HCT116 (cell line): ENCODE measurements around the gene MAMSTR. TPM values are rescaled to one million over a fixed set of nuclear protein-coding genes. Genes with fewer than 3 reads are reported as not detected.

Source experiments
- ATAC-seq: fragments of 200-7000 bp; cut with Tn5 transposase; 2 replicates; pipeline ENCODE4 v1.9.1; 2020; ENCODE audit warnings: mild to moderate bottlenecking, moderate library complexity
- BruUV-seq: library from RNA; stranded (reverse); fragments of 400-500 nt; replicated peaks from 2 replicates; lab custom pipeline; 2021; lab: Mats Ljungman, UMichigan
- CTCF ChIA-PET: fragments of 300-600 bp; sonication (Branson Sonifier 250); formaldehyde crosslinking; loops from one replicate; lab custom pipeline; 2021; ENCODE audit warnings: antibody characterized with exemption; lab: Charles Lee
- POLR2A ChIA-PET: fragments of 300-600, 350-600 bp; sonication (Branson Sonifier 250); formaldehyde crosslinking; loops from one replicate; lab custom pipeline; 2021; ENCODE audit warnings: antibody characterized with exemption; lab: Charles Lee
- RAD21 ChIA-PET, 2 experiments: fragments of 300-600 bp; sonication (Branson Sonifier 250); formaldehyde crosslinking; loops; one replicate each; lab custom pipeline; 2023; ENCODE audit warnings: low total read pairs in 2 of 2; ENCODE audit not compliant: uncharacterized antibody in 2 of 2, unreplicated experiment in 2 of 2, low non-redundant PET in 1 of 2; lab: Charles Lee
- DNase-seq: peaks from one replicate; pipeline ENCODE4 v3.0.0-alpha.2; 2010; ENCODE audit warnings: low read depth, low spot score
- H2AFZ ChIP-seq: fragments of 200-600 bp; shearing (Covaris generic), sonication (generic); 2 replicates; pipeline ENCODE4 v1.6.1; 2017; ENCODE audit warnings: low read depth, mixed run types, mixed read lengths, antibody characterized with exemption, low read length; ENCODE audit not compliant: poor library complexity, severe bottlenecking
- H3K27ac ChIP-seq: 2 replicates; pipeline ENCODE4 v1.5.1; 2012; ENCODE audit warnings: low read depth, low read length
- H3K27me3 ChIP-seq: fragments of 200-600 bp; sonication (generic); 2 replicates; pipeline ENCODE4 v1.6.1; 2016; ENCODE audit warnings: mixed run types, low read length, mixed read lengths; ENCODE audit not compliant: insufficient read depth
- H3K36me3 ChIP-seq, 2 experiments: fragments of 200-500 bp in 1 of 2; fragments of 200-600 bp in 1 of 2; sonication (Bioruptor generic) in 1 of 2; sonication (generic) in 1 of 2; 2 replicates each; pipeline versions ENCODE4 v1.5.1 to v1.6.1; 2014 to 2016; ENCODE audit warnings: low read length in 2 of 2, inconsistent platforms in 1 of 2, mixed read lengths in 1 of 2, mixed run types in 1 of 2; ENCODE audit not compliant: insufficient read depth in 2 of 2, control insufficient read depth in 1 of 2
- H3K4me1 ChIP-seq, 2 experiments: fragments of 200-600 bp in 1 of 2; sonication (generic) in 1 of 2; 2 replicates each; pipeline versions ENCODE4 v1.5.1 to v1.6.1; 2012 to 2017; ENCODE audit warnings: low read length in 2 of 2, inconsistent platforms in 1 of 2, mild to moderate bottlenecking in 1 of 2, mixed read lengths in 1 of 2, mixed run types in 1 of 2, moderate library complexity in 1 of 2; ENCODE audit not compliant: insufficient read depth in 2 of 2, control insufficient read depth in 1 of 2
- H3K4me2 ChIP-seq: fragments of 200-600 bp; sonication (generic); 2 replicates; pipeline ENCODE4 v1.6.1; 2017; ENCODE audit warnings: mixed run types, low read length, mixed read lengths
- H3K4me3 ChIP-seq, 2 experiments: fragments of 200-600 bp in 1 of 2; sonication (generic) in 1 of 2; replicated peaks in 1 of 2; 2 replicates each; pipeline ENCODE4 v1.5.1; 2011 to 2016; ENCODE audit warnings: low read length in 2 of 2, control low read depth in 1 of 2, low read depth in 1 of 2, mild to moderate bottlenecking in 1 of 2, mixed read lengths in 1 of 2, mixed run types in 1 of 2
- H3K79me2 ChIP-seq: fragments of 200-600 bp; sonication (generic); 2 replicates; pipeline ENCODE4 v1.6.1; 2017; ENCODE audit warnings: mild to moderate bottlenecking, mixed run types, low read length, moderate library complexity, mixed read lengths; ENCODE audit not compliant: insufficient read depth
- H3K9ac ChIP-seq: fragments of 200-600 bp; sonication (generic); 2 replicates; pipeline ENCODE4 v1.6.1; 2016; ENCODE audit warnings: low read length, mixed read lengths
- H3K9me2 ChIP-seq: fragments of 200-600 bp; sonication (generic), shearing (Covaris generic); 2 replicates; pipeline ENCODE4 v1.6.1; 2017; ENCODE audit warnings: mixed run types, mild to moderate bottlenecking, moderate library complexity; ENCODE audit not compliant: insufficient read depth
- H3K9me3 ChIP-seq, 2 experiments: fragments of 200-500 bp in 1 of 2; fragments of 200-600 bp in 1 of 2; sonication (Bioruptor generic) in 1 of 2; sonication (generic) in 1 of 2; 2 replicates each; pipeline ENCODE4 v1.6.1; 2014 to 2017; ENCODE audit warnings: low read length in 2 of 2, mixed read lengths in 2 of 2, inconsistent platforms in 1 of 2, low read depth in 1 of 2, mild to moderate bottlenecking in 1 of 2, mixed run types in 1 of 2, moderate library complexity in 1 of 2; ENCODE audit not compliant: control insufficient read depth in 1 of 2, insufficient read depth in 1 of 2
- H4K20me1 ChIP-seq: fragments of 200-600 bp; sonication (generic), shearing (Covaris generic); 2 replicates; pipeline ENCODE4 v1.6.1; 2017; ENCODE audit warnings: mixed run types, mild to moderate bottlenecking, moderate library complexity; ENCODE audit not compliant: insufficient read depth
- CEBPB ChIP-seq: IDR thresholded peaks from 2 replicates; pipeline ENCODE4 v1.6.1; 2012; ENCODE audit warnings: low read depth
- ELF1 ChIP-seq: IDR thresholded peaks from 2 replicates; pipeline ENCODE4 v1.6.1; 2012; ENCODE audit warnings: low read depth, borderline replicate concordance
- EZH2 ChIP-seq: fragments of 200-600 bp; sonication (generic); IDR thresholded peaks from 2 replicates; pipeline ENCODE4 v1.6.1; 2017; ENCODE audit warnings: antibody characterized with exemption, mixed run types
- EZH2phosphoT487 ChIP-seq: fragments of 200-600 bp; IDR thresholded peaks from 2 replicates; pipeline ENCODE4 v1.6.1; 2018; ENCODE audit warnings: antibody characterized with exemption, borderline replicate concordance
- FOSL1 ChIP-seq: IDR thresholded peaks from 2 replicates; pipeline ENCODE4 v1.6.1; 2012; ENCODE audit warnings: low read depth
- JUND ChIP-seq: IDR thresholded peaks from 2 replicates; pipeline ENCODE4 v1.6.1; 2012
- POLR2AphosphoS5 ChIP-seq: IDR thresholded peaks from 2 replicates; pipeline ENCODE4 v1.6.1; 2011; ENCODE audit warnings: mild to moderate bottlenecking, low read depth, low read length, moderate library complexity
- REST ChIP-seq: IDR thresholded peaks from 2 replicates; pipeline ENCODE4 v1.6.1; 2012; ENCODE audit warnings: low read depth
- SIN3A ChIP-seq: IDR thresholded peaks from 2 replicates; pipeline ENCODE4 v1.6.1; 2012; ENCODE audit warnings: low read depth
- SP1 ChIP-seq: IDR thresholded peaks from 2 replicates; pipeline ENCODE4 v1.6.1; 2012; ENCODE audit warnings: low read depth
- YY1 ChIP-seq: IDR thresholded peaks from 2 replicates; pipeline ENCODE4 v1.6.1; 2011; ENCODE audit warnings: low read length, low read depth, moderate library complexity, mild to moderate bottlenecking; ENCODE audit not compliant: insufficient replicate concordance; ENCODE audit errors: extremely low read depth
- intact Hi-C: fragments of 100-400 bp; cut with micrococcal nuclease; formaldehyde crosslinking; loops from 2 replicates; pipeline ENCODE4 v1.10.0; 2022
- total RNA-seq: library from RNA; stranded (reverse); gene quantifications from one replicate; pipeline ENCODE4 v1.2.1, GENCODE V29; 2021; ENCODE audit not compliant: unreplicated experiment

The MAMSTR gene
- total RNA-seq, 1 experiment from 2014 or later, result 1.3 TPM

DNA sequence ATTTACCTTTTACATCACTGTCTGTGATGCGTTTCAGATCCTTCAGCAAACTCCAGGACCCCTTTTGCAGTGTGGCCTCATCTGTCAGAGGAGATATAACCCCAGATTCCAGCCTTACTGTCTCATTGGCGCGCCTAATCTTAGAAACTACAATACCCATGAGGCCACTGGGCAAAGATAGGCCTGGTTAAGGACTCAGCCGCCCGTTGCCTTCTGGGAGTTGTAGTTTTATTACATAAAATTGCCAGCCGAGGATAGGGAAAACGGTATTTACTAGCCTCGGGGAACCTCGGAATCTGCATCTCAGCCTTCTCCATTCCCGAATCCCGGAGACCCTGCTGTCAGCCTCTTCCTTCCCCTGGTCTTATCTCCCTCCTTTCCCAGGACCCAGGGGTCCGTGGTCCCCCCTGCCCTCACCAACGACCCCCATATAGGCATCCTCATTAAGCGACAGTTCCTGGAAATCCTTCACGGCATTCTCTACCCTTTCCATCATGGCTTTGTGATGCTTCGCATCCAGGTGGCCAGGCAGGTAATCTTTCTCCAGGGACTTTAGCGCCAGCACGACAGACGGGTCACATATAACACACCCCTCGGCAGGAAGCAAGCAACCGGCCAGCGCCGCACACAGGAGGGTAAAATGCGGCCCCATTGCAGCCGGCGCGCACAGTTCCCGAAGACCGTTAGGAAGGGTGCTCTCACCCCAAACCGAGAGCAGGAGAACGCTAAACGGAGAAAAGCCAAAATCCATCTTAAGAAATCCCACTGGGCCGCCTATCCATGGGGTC, 25.9 kb upstream of the MAMSTR start:
- ChIA-PET POLR2A (no interaction called here), RAD21 (no interaction called here), CTCF (no interaction called here)
- BruUV-seq, result no TSS peak
- Histone ChIP-seq H3K79me2 (peaks cover 24% of the 10 kb centered on the region), H4K20me1 (no peaks in the 10 kb centered on the region), H3K27me3 (no peaks in the 10 kb centered on the region), H3K9me2 (no peaks in the 10 kb centered on the region), H3K9me3 (no peaks in the 10 kb centered on the region), H2AFZ (no peak overlapping the region), H3K4me1 (peaks cover 10 to 27% of the 10 kb centered on the region in 2 experiments; a peak in 3 of 4 replicates), H3K36me3 (peaks cover 14 to 19% of the 10 kb centered on the region in 2 experiments; a peak in 3 of 4 replicates), H3K27ac (no peak overlapping the region), H3K4me3 (no peak overlapping the region), H3K4me2 (no peak overlapping the region), H3K9ac (no peak overlapping the region)
- TF ChIP-seq POLR2AphosphoS5, result peak; percentile 27; the same call in 1 of the 2 replicates
- no peak for TF ChIP-seq REST
- ATAC-seq (peak; percentile 74), DNase-seq (no peak)
- intact Hi-C loops, result loop anchor here (5.0 kb wide), 1 partner anchor 33 kb away; no protein-coding TSS in a partner anchor

DNA sequence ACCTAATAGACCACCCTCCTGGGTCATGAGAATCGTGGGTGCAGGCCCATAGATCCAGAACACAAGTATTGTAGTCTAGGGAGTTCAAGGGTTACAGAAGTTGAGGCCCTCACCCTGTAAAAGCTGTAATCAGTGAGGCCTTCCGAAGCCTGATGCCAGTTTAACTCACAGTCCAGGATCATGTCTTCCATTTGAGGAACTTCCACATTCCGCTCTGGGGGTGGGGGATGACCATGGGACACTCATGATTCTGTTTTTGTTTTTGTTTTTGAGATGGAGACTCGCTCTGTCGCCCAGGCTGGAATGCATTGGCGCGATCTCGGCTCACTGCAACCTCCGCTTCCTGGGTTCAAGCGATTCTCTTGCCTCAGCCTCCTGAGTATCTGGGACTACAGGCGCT, 22.6 kb upstream of the MAMSTR start:
- Histone ChIP-seq H3K9ac (no peak overlapping the region), H3K9me2 (no peaks in the 10 kb centered on the region), H3K4me2 (peak overlapping the region; percentile 42), H3K4me3 (no peak overlapping the region), H3K79me2 (no peaks in the 10 kb centered on the region), H3K4me1 (peaks cover 25 to 46% of the 10 kb centered on the region in 2 experiments), H3K27ac (peak overlapping the region; percentile 38; the same call in 1 of the 2 replicates), H4K20me1 (no peaks in the 10 kb centered on the region), H2AFZ (no peak overlapping the region), H3K27me3 (no peaks in the 10 kb centered on the region), H3K36me3 (no peaks in the 10 kb centered on the region), H3K9me3 (no peaks in the 10 kb centered on the region)
- ChIA-PET POLR2A (no interaction called here), CTCF (no interaction called here), RAD21 (no interaction called here)
- DNase-seq (no peak), ATAC-seq (no peak)
- BruUV-seq, result no TSS peak
- intact Hi-C loops, result no loop called here
- TF ChIP-seq JUND (no peak), EZH2 (no peak), EZH2phosphoT487 (no peak), REST (no peak), FOSL1 (no peak), YY1 (no peak), SP1 (no peak), CEBPB (no peak), ELF1 (no peak), SIN3A (no peak), POLR2AphosphoS5 (no peak)
